Hematopoietic multipotent progenitor cell (in vitro differentiated cells): Measurements from ENCODE around the gene BMP2. TPM values are rescaled to one million over a fixed set of nuclear protein-coding genes. Genes with fewer than 3 reads are reported as not detected.

Source experiments
- DNase-seq, 3 donors: peaks; one replicate each; pipeline ENCODE4 v3.0.0-alpha.2; 2011 to 2015; ENCODE audit warnings: low read depth in 2 of 3, low spot score in 2 of 3
- total RNA-seq: library from RNA; depleted of rRNA; stranded (reverse); fragments of >200 nt; gene quantifications from one replicate; pipeline ENCODE4 v1.2.3, GENCODE V29; 2012

BMP2 gene
- 0.27 TPM for total RNA-seq

- DNase-seq = peak in 2 of 3 donors; percentile 52 to 65
Measured at GRCh38 chr20:6767536-6768227, at the start of gene BMP2. BMP2 (plus strand) TSS chr20:6767686; CDS start chr20:6770127, 2,441 bp downstream.

GRCh38 chr20:6718662-6719368 is 48.7 kb upstream of the BMP2 start:
- DNase-seq = no peak

GRCh38 chr20:6719369-6719721 is 48.1 kb upstream of the BMP2 start:
- no peak for DNase-seq

- DNase-seq = no peak
Measured at GRCh38 chr20:6726761-6727160, 40.7 kb upstream of the BMP2 start.

- no peak for DNase-seq
Measured at GRCh38 chr20:6730672-6731328, 36.7 kb upstream of the BMP2 start.

GRCh38 chr20:6732001-6732447 is 35.5 kb upstream of the BMP2 start:
- DNase-seq = no peak

- no peak for DNase-seq
Measured at GRCh38 chr20:6732851-6733250, 34.6 kb upstream of the BMP2 start.

GRCh38 chr20:6733965-6734364 is 33.5 kb upstream of the BMP2 start:
- no peak for DNase-seq

GRCh38 chr20:6735942-6736845 is 31.3 kb upstream of the BMP2 start:
- DNase-seq = no peak

- DNase-seq = no peak
Measured at GRCh38 chr20:6739406-6739805, 28.1 kb upstream of the BMP2 start.

- DNase-seq = no peak
Measured at GRCh38 chr20:6740096-6740495, 27.4 kb upstream of the BMP2 start.

- DNase-seq = peak in 1 of 3 donors; percentile 21
Measured at GRCh38 chr20:6744180-6744579, 23.3 kb upstream of the BMP2 start.

- no peak for DNase-seq
Measured at GRCh38 chr20:6744805-6745204, 22.7 kb upstream of the BMP2 start.

GRCh38 chr20:6746901-6747609 is 20.4 kb upstream of the BMP2 start:
- DNase-seq = no peak

- DNase-seq = no peak
Measured at GRCh38 chr20:6750438-6750837, 17.0 kb upstream of the BMP2 start.

GRCh38 chr20:6756693-6757595 is 10.5 kb upstream of the BMP2 start:
- DNase-seq = no peak

- DNase-seq = no peak
Measured at GRCh38 chr20:6764619-6765018, 2.9 kb upstream of the BMP2 start.

GRCh38 chr20:6765469-6766058 is 1.9 kb upstream of the BMP2 start:
- DNase-seq = peak in 2 of 3 donors; percentile 62 to 86

- DNase-seq = no peak
Measured at GRCh38 chr20:6766433-6766832, 1.1 kb upstream of the BMP2 start.
